HG03469 (cell line): Measurements from ENCODE around the gene APOBEC3A.
"Not testable (repeated sequence)": the region's sequence is repeated elsewhere in the genome, so short reads cannot be mapped to it uniquely, and the experiment has no call there.

Experiments
- ATAC-seq: cut with Tn5 transposase; IDR thresholded peaks from one replicate; pipeline ENCODE4 v1.9.1; 2021; ENCODE audit warnings: mild to moderate bottlenecking, moderate library complexity, moderate number of reproducible peaks; ENCODE audit not compliant: unreplicated experiment

The APOBEC3A gene

GRCh38 chr22:38957808-38958650, 620 bp downstream of the APOBEC3A start:
- no peak for ATAC-seq

GRCh38 chr22:38958651-38958943, 1.2 kb downstream of the APOBEC3A start:
- ATAC-seq = not testable (repeated sequence)

GRCh38 chr22:38959590-38959989, 2.2 kb downstream of the APOBEC3A start:
- no peak for ATAC-seq

DNA sequence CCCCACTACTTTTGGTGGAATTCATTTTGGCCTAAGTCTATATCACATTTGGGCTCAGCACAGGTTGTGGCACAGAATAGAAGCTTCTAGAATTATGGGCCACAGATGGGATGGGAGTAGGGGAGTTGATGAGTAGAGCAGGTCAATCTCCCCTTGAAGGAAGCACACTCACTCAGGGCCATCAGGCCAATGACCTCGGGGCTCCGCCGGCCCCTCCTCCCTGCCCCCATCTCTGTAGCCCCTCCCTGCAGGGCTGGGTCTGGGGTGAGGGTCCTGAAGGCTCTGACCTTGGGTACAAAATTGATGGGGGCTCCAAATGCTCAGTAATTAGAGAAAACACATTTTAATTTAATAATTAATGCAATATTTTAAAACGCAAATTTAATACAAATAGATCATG, 3.3 kb downstream of the APOBEC3A start:
- ATAC-seq = not testable (repeated sequence)

DNA sequence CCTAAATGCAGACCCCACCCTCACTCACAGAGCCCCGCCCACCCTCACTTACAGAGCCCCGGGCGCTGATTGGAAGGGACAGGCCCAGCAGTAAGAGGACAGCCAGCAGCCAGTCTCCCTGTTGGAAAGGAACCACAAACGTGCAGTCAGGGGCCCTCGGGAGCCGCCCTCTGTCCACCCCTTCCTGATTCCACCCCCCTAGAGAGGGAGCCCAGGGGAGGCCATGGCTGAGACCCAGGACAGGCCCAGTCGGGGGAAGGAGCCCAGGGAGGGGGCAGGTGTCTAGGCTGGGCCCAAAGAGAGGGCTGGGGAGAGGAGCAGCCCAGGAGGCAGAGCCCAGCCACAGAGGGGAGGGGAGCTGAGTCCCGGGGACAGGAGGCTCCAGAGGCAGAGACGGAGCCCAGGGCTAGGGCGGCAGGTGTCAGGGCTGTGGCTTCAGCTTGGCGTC, 5.9 kb downstream of the APOBEC3A start:
- not testable (repeated sequence) for ATAC-seq

DNA sequence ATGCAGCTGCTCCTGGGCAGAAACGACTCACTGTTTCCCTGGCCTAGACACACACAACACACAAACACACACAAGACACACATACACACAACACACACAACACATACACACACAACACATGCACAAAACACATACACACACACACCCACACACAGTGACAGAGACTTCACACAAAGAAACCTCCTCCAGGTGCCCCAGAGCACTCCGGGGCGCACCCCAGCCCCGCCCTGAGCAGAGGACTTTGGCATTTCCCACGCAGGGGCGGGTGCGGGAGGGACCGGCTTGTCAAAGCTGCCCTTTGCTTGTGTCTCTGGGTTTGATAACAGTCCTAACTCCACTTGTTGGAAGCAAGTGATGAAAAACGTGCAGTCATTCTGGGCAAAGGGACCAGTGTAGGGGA, 6.5 kb downstream of the APOBEC3A start:
- no peak for ATAC-seq

GRCh38 chr22:38964306-38964705, 6.9 kb downstream of the APOBEC3A start:
- no peak for ATAC-seq

- no peak for ATAC-seq
Measured at GRCh38 chr22:38964989-38965388, 7.6 kb downstream of the APOBEC3A start.

GRCh38 chr22:38965614-38966379, 8.4 kb downstream of the APOBEC3A start:
- ATAC-seq = no peak

DNA sequence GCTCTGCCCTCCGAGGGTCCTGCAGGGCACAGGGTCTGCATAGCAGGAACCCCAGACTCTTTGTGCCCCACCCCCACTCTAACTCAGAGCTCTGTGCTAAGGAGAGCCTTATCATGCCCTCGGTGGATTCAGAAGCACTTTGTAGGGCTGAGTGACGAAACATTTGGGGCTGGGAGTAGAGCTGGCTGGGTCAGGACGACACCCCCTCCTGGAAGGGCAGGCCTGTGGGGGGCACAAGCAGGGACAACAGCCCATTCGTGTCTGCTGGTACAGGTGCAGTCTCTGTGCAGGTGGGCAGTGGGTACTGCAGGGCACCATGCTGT, 8.9 kb downstream of the APOBEC3A start:
- ATAC-seq = no peak

- ATAC-seq = no peak
Measured at GRCh38 chr22:38966942-38967341, 9.5 kb downstream of the APOBEC3A start.

GRCh38 chr22:38967451-38968450, 10.3 kb downstream of the APOBEC3A start:
- ATAC-seq = no peak

GRCh38 chr22:38968801-38969200, 11.4 kb downstream of the APOBEC3A start:
- no peak for ATAC-seq

DNA sequence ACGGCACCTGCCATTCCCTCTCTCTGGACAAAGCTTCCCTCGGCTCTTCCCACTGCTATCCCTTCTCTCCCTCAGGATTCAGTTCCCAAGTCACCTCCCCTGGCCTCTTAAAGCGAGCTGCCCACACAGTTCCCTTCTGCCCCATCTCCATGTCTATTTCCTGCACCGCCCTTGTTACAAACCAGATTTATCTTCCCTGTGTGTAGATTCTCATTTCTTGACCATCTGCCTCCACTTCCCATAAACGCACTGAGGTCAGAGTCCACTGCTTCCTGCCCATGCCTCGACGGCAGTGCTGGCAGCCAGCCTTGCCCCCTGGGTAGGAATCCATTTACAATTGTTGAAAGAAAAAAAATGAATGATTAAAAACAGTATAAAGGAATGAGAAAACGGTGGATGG, 13.1 kb downstream of the APOBEC3A start:
- no peak for ATAC-seq

DNA sequence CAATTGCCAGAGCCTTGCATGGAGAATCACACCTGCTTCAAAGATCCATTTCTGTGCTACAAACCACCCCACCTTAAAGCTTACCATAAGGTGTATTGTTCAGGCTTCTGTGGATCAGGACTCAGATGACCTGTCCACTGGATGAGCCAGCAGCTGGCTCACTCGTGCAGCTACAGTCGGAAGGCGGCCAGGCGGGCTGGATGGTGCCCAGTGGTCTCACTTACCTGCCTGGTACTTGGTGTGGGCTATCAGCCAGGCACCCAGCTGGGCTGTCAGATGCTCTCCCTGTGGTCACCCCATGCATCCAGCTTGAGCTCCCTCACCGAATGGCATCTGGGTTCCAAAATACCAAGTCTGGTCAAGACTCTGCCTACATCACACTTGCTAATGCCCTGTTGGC, 13.8 kb downstream of the APOBEC3A start:
- ATAC-seq = no peak

- no peak for ATAC-seq
Measured at GRCh38 chr22:38971791-38972190, 14.4 kb downstream of the APOBEC3A start.

GRCh38 chr22:38972558-38972957, 15.1 kb downstream of the APOBEC3A start:
- no peak for ATAC-seq

DNA sequence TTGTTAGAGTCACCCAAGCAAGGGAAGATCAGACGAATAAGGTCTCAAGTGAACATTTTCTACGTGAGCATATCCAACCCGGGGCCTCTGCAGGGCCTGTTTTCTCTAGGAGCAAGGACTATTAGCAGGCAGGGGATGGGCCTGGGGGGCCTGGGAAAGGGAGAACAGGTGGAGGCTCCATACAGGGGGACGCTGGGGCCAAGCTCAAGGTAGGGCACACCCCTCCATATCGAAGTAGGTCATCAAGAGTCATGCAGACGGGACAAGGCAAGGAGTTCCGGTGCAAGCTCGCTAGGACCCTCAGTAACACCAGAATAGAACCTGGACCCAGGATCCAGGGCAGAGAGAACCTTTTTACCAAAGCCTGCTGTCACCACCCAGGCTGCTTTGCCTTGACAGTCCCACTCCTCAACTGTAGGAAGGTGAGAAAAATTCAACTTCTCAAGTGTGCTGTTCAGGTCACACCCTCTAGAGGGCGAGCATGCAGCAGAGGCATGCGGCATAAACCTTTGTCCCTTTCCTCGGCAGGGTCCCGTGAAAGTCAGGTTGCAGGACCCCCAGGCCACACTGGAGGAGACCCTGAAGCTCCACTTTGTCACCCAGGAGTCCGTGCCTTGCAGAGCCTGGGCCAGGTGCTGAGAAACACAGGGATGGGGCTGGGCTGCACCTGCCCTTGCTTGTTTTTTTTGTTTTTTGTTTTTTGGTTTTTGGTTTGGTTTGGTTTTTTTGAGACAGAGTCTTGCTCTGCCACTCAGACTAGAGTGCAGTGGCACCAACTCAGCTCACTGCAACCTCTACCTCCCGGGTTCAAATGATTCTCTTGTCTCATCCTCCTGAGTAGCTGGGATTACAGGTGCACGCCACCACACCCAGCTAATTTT, 16.1 kb downstream of the APOBEC3A start:
- no peak for ATAC-seq

DNA sequence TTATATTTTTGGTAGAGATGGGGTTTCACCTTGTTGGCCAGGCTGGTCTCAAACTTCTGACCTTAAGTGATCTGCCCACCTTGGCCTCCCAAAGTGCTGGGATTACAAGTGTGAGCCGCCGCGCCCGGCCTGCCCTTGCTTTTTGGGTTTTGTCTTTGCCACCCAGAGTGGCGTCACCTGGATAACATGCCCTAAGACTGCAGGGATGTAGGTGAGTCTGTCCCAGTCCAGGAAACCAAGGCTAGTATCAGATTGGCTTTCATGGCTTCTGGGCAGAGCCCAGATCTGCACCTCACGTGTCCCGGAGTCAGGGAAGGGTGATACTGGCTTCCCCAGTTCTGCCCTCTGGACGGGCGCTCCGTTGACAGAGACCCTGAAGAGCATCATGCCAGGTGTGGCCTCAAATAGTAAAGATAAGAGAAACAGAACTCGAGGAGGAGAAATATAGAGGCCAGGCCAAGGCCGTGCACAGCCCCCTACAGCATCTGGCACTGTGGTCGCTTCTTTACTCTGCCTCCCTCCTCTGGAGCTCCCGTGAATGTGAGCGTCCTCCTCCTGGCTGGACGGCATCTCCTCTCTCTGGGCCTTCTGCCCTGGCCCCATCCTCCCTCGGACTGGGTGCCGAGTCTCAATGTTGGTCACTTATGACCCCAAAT, 16.9 kb downstream of the APOBEC3A start:
- ATAC-seq = no peak

DNA sequence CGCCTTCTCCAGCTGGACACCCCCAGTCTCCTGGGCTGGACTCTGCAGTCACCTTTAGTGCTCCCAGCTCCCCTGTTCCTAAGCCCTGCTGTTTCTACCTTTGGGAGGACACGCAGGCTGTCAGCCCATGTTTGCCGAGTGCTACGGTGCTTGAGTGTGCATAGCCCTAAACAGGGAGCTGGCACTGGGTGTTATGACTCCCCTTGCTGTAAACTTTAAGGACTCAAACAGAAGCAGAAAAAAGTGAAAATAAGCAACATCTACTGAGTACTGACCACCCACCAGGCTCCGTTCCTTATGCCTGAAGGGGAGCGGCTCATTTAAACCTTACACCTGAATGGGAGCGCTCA, 17.4 kb downstream of the APOBEC3A start:
- no peak for ATAC-seq
